ENCODE measurements around the gene ROPN1L. TPM values are rescaled to one million over a fixed set of nuclear protein-coding genes. Genes with fewer than 3 reads are reported as not detected.

The ROPN1L gene
- total RNA-seq, 1 donor from 2014 or later, result 1.9 TPM

- ATAC-seq, result no peak
- intact Hi-C loops (cut with DNase I), result no loop called here
Measured at GRCh38 chr5:10470669-10471068, 29.0 kb downstream of the ROPN1L start.

DNA sequence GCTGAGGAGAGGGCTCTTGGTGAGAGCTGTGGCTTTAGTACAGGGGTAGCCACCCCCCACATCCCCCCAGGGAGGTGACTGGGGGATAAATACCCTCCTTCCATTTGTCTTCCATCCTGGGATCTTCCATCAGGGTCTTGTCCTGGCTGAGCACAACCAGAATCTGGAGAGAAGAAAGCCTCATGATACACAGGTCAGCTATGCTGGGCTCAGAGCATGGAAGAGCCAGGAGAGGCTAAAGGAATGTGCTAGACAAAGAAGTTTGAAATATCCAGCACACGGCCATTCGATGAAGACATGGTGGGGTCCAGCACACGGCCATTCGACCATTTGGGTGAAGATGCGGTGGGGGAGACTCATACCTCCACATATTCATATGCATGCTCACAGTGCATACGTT lies 30.0 kb downstream of the ROPN1L start:
- Histone ChIP-seq H3K9me3 (no peaks in the 10 kb centered on the region), H3K4me3 (no peak overlapping the region), H3K36me3 (no peaks in the 10 kb centered on the region), H3K27me3 (no peaks in the 10 kb centered on the region), H3K4me1 (peaks cover 6% of the 10 kb centered on the region), H3K27ac (no peak overlapping the region)
- intact Hi-C loops (cut with DNase I), result no loop called here
- ATAC-seq (no peak), DNase-seq (no peak)
- TF ChIP-seq, protein P1, sequence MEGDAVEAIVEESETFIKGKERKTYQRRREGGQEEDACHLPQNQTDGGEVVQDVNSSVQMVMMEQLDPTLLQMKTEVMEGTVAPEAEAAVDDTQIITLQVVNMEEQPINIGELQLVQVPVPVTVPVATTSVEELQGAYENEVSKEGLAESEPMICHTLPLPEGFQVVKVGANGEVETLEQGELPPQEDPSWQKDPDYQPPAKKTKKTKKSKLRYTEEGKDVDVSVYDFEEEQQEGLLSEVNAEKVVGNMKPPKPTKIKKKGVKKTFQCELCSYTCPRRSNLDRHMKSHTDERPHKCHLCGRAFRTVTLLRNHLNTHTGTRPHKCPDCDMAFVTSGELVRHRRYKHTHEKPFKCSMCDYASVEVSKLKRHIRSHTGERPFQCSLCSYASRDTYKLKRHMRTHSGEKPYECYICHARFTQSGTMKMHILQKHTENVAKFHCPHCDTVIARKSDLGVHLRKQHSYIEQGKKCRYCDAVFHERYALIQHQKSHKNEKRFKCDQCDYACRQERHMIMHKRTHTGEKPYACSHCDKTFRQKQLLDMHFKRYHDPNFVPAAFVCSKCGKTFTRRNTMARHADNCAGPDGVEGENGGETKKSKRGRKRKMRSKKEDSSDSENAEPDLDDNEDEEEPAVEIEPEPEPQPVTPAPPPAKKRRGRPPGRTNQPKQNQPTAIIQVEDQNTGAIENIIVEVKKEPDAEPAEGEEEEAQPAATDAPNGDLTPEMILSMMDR (IDR thresholded peaks at IDR 0.05), result no peak

More at GRCh38 chr5:10470669-10471068, 29.0 kb downstream of the ROPN1L start:
- Histone ChIP-seq H3K27me3 (no peaks in the 10 kb centered on the region), H3K9me3 (no peaks in the 10 kb centered on the region), H3K27ac (no peak overlapping the region), H3K36me3 (no peaks in the 10 kb centered on the region), H3K4me3 (no peak overlapping the region), H3K4me1 (peaks cover 6% of the 10 kb centered on the region)
- TF ChIP-seq, protein P1 (IDR thresholded peaks at IDR 0.05), result no peak
- no peak for DNase-seq

DNA sequence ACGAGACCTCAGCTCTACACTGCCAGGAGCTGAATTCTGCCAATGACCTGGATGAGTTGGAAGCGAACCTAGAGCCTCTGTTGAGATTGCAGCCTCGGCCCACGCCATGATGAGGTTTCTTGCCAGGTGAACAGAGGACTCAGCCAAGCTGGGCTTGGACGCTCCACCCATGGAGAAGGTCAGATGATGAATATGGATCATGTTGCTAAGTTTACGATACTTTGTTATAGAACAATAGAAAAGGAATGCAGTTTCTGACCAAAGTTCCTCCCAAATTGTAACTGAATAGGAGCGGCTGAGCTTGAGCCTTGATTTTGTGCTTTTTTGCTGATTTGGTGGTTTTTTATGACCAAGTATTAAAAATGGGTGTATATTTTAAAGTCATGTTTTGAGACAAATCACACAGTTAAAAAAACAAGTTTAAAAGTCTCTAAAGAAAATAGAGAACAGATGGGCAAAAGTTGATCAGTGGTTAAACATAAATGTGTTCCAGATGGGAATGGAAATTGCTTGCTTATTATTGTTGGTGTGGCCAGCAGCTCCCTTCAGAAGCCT lies 32.9 kb downstream of the ROPN1L start:
- no peak for ATAC-seq
- TF ChIP-seq, protein P1 (IDR thresholded peaks at IDR 0.05), result no peak
- Histone ChIP-seq H3K4me1 (no peaks in the 10 kb centered on the region), H3K4me3 (no peak overlapping the region), H3K27me3 (no peaks in the 10 kb centered on the region), H3K36me3 (no peaks in the 10 kb centered on the region), H3K9me3 (no peaks in the 10 kb centered on the region), H3K27ac (no peak overlapping the region)
- no peak for DNase-seq
- intact Hi-C loops (cut with DNase I), result no loop called here

GRCh38 chr5:10475931-10476676 lies 34.4 kb downstream of the ROPN1L start:
- no peak overlapping the region for H3K4me3 ChIP-seq
- no peaks in the 10 kb centered on the region for H3K9me3 ChIP-seq
- H3K36me3 ChIP-seq, result no peaks in the 10 kb centered on the region
- intact Hi-C loops (cut with DNase I), result no loop called here
- TF ChIP-seq, protein P1 (IDR thresholded peaks at IDR 0.05), result no peak
- DNase-seq (no peak), ATAC-seq (no peak)
- H3K27ac ChIP-seq, result no peak overlapping the region
- H3K4me1 ChIP-seq, result no peaks in the 10 kb centered on the region
- H3K27me3 ChIP-seq, result no peaks in the 10 kb centered on the region

DNA sequence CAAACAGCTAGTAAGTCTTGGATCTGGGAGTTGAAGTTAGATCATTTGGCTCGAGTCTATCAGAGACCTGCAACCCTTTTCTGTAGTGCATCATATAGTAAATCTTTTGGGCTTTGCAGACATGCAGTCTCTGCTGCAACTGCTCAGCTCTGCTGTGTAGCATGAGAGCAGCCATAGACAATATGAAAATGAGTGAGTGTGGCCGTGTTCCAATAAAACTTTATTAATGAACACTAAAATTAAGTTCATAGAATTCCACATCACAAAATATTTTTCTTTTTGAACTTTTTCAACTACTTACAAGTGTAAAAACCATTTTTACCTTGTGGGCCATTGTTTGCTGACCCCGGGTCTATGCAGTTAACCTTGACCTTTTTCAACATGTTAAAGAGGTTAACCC lies 35.2 kb downstream of the ROPN1L start:
- Histone ChIP-seq H3K4me1 (no peaks in the 10 kb centered on the region), H3K9me3 (no peaks in the 10 kb centered on the region), H3K27me3 (no peaks in the 10 kb centered on the region), H3K36me3 (no peaks in the 10 kb centered on the region), H3K4me3 (no peak overlapping the region), H3K27ac (no peak overlapping the region)
- no peak for DNase-seq
- intact Hi-C loops (cut with DNase I), result no loop called here
- ATAC-seq, result no peak
- TF ChIP-seq, protein P1 (IDR thresholded peaks at IDR 0.05), result no peak

All from upper lobe of right lung (tissue), 1 donor.